GM12878 (cell line): ENCODE measurements around the gene FMO3. TPM values are rescaled to one million over a fixed set of nuclear protein-coding genes. Genes with fewer than 3 reads are reported as not detected.

Source experiments
- ATAC-seq: fragments of 200-7000 bp; cut with Tn5 transposase; 3 replicates; pipeline ENCODE4 v1.9.1; 2020; ENCODE audit warnings: mild to moderate bottlenecking, moderate library complexity
- BruUV-seq: library from RNA; stranded (reverse); fragments of 400-500 nt; replicated peaks from 2 replicates; lab custom pipeline; 2021; lab: Mats Ljungman, UMichigan
- CTCF ChIA-PET: fragments of 300-600 bp; sonication (Branson Sonifier 250); formaldehyde crosslinking; extraction: SDS; loops from one replicate; lab custom pipeline; 2021; ENCODE audit warnings: inconsistent platforms; lab: Yijun Ruan, JAX
- POLR2A ChIA-PET: fragments of 350-600 bp; formaldehyde crosslinking; extraction: SDS; loops from one replicate; lab custom pipeline; 2021; ENCODE audit warnings: inconsistent platforms; lab: Charles Lee
- RAD21 ChIA-PET: fragments of 300-600 bp; sonication (Branson Sonifier 250); formaldehyde crosslinking; loops from one replicate; lab custom pipeline; 2023; ENCODE audit warnings: antibody characterized with exemption; ENCODE audit not compliant: unreplicated experiment; lab: Charles Lee
- SMC1A ChIA-PET: fragments of 300-600 bp; sonication (Branson Sonifier 250); formaldehyde crosslinking; loops from one replicate; lab custom pipeline; 2023; ENCODE audit not compliant: unreplicated experiment, uncharacterized antibody; lab: Charles Lee
- DNase-seq: peaks from one replicate; pipeline ENCODE4 v3.0.0-alpha.2; 2011; ENCODE audit warnings: low read depth, low spot score
- FAIRE-seq: peaks from 3 replicates; lab custom pipeline; 2011; peaks lifted over from hg19 to GRCh38; lab: Jason Lieb, UNC
- H2AFZ ChIP-seq: 2 replicates; pipeline ENCODE4 v1.6.0; 2011; ENCODE audit warnings: low read depth, low read length, control low read depth; ENCODE audit not compliant: control insufficient read depth
- H3K27ac ChIP-seq: 2 replicates; pipeline ENCODE4 v1.5.1; 2011; ENCODE audit warnings: control low read depth; ENCODE audit not compliant: control insufficient read depth, insufficient read depth
- H3K27me3 ChIP-seq, 2 experiments: replicated peaks in 1 of 2; 2 replicates each; pipeline versions ENCODE4 v1.6.0 to v1.6.1; 2011; ENCODE audit warnings: low read length in 1 of 2; ENCODE audit not compliant: control insufficient read depth in 2 of 2, insufficient read depth in 2 of 2
- H3K36me3 ChIP-seq, 2 experiments: 2 replicates each; pipeline ENCODE4 v1.5.1; 2011; ENCODE audit warnings: low read length in 1 of 2; ENCODE audit not compliant: control insufficient read depth in 2 of 2, insufficient read depth in 2 of 2
- H3K4me1 ChIP-seq: 2 replicates; pipeline ENCODE4 v1.6.1; 2011; ENCODE audit warnings: mild to moderate bottlenecking, low read length, moderate library complexity, mixed read lengths; ENCODE audit not compliant: control insufficient read depth, insufficient read depth
- H3K4me2 ChIP-seq: 2 replicates; pipeline ENCODE4 v1.6.0; 2011; ENCODE audit warnings: control low read depth; ENCODE audit not compliant: control insufficient read depth, insufficient read depth
- H3K4me3 ChIP-seq: fragments of 200-600 bp; sonication (generic); 2 replicates; pipeline ENCODE4 v1.5.1; 2016
- H3K79me2 ChIP-seq: 2 replicates; pipeline ENCODE4 v1.6.0; 2011; ENCODE audit warnings: low read length; ENCODE audit not compliant: control insufficient read depth, insufficient read depth
- H3K9ac ChIP-seq: 2 replicates; pipeline ENCODE4 v1.8.0; 2011; ENCODE audit warnings: low read length, control low read depth, mixed read lengths; ENCODE audit not compliant: control insufficient read depth, insufficient read depth
- H3K9me3 ChIP-seq: replicated peaks from 3 replicates; pipeline ENCODE4 v1.5.1; 2011; ENCODE audit warnings: mild to moderate bottlenecking, low read length; ENCODE audit not compliant: control insufficient read depth, insufficient read depth
- H4K20me1 ChIP-seq: 2 replicates; pipeline ENCODE4 v1.6.0; 2011; ENCODE audit not compliant: control insufficient read depth, insufficient read depth
- BMI1 ChIP-seq: fragments of 450-650 bp; IDR thresholded peaks from 2 replicates; pipeline ENCODE4 v1.6.1; 2016; ENCODE audit warnings: mild to moderate bottlenecking, moderate library complexity, borderline replicate concordance
- CHD2 ChIP-seq: IDR thresholded peaks from 2 replicates; pipeline ENCODE4 v1.6.1; 2011; ENCODE audit warnings: low read depth, low read length, improper control_type of control experiment, borderline replicate concordance
- CREB1 ChIP-seq: IDR thresholded peaks from 2 replicates; pipeline ENCODE4 v1.6.1; 2012; ENCODE audit warnings: low read depth, mild to moderate bottlenecking, inconsistent platforms
- E2F4 ChIP-seq: IDR thresholded peaks from 2 replicates; pipeline ENCODE4 v1.6.1; 2012; ENCODE audit warnings: low read depth, low read length, improper control_type of control experiment
- IKZF2 ChIP-seq, 2 experiments: fragments of 450-650 bp; IDR thresholded peaks; 2 replicates each; pipeline ENCODE4 v1.6.1; 2017; ENCODE audit warnings: mild to moderate bottlenecking in 2 of 2, moderate library complexity in 2 of 2
- IRF5 ChIP-seq: fragments of 450-650 bp; IDR thresholded peaks from 2 replicates; pipeline ENCODE4 v1.6.1; 2017; ENCODE audit warnings: borderline replicate concordance
- LARP7 ChIP-seq: fragments of 450-650 bp; IDR thresholded peaks from 2 replicates; pipeline ENCODE4 v1.6.1; 2017; ENCODE audit warnings: mild to moderate bottlenecking
- MEF2B ChIP-seq: fragments of 450-650 bp; IDR thresholded peaks from 2 replicates; pipeline ENCODE4 v1.6.1; 2018; ENCODE audit warnings: mild to moderate bottlenecking, moderate library complexity; ENCODE audit not compliant: partially characterized antibody, poor library complexity, severe bottlenecking
- NR2C2 ChIP-seq: IDR thresholded peaks from 2 replicates; pipeline ENCODE4 v1.6.1; 2011; ENCODE audit warnings: borderline replicate concordance, low read depth; ENCODE audit not compliant: control insufficient read depth, insufficient read length
- PKNOX1 ChIP-seq: fragments of 450-650 bp; IDR thresholded peaks from 2 replicates; pipeline ENCODE4 v1.6.1; 2016; ENCODE audit warnings: mild to moderate bottlenecking
- POU2F2 ChIP-seq: IDR thresholded peaks from 3 replicates; pipeline ENCODE4 v1.6.1; 2011; ENCODE audit warnings: low read depth, mild to moderate bottlenecking, low read length, borderline replicate concordance
- SMC3 ChIP-seq: IDR thresholded peaks from 2 replicates; pipeline ENCODE4 v1.6.1; 2011; ENCODE audit warnings: low read length, improper control_type of control experiment, borderline replicate concordance
- SREBF1 ChIP-seq: IDR thresholded peaks from 2 replicates; pipeline ENCODE4 v1.6.1; 2012; ENCODE audit warnings: mild to moderate bottlenecking, low read length
- TAF1 ChIP-seq: IDR thresholded peaks from 2 replicates; pipeline ENCODE4 v1.6.1; 2011; ENCODE audit warnings: mild to moderate bottlenecking, low read depth, low read length, borderline replicate concordance
- TBL1XR1 ChIP-seq: IDR thresholded peaks from 2 replicates; pipeline ENCODE4 v1.6.1; 2012; ENCODE audit warnings: low read depth, low read length, improper control_type of control experiment
- TCF7 ChIP-seq: IDR thresholded peaks from 2 replicates; pipeline ENCODE4 v1.6.1; 2014; ENCODE audit warnings: antibody characterized with exemption, borderline replicate concordance
- ZBTB33 ChIP-seq: fragments of 450-650 bp; IDR thresholded peaks from 2 replicates; pipeline ENCODE4 v1.6.1; 2017; ENCODE audit warnings: mild to moderate bottlenecking
- WGBS: methylation state at CpG from one replicate; pipeline ENCODE4 v1.1.6; 2016; ENCODE audit warnings: low lambda C conversion rate; ENCODE audit not compliant: insufficient replicate concordance, insufficient coverage; ENCODE audit errors: missing lambda C conversion rate; 5-methylcytosine and 5-hydroxymethylcytosine counted together
- in situ Hi-C: fragments of 300-500 bp; cut with MboI; formaldehyde crosslinking; loops from 9 replicates; pipeline ENCODE4 v1.14.3; 2018; ENCODE audit warnings: mixed read lengths
- intact Hi-C: fragments of 100-400 bp; cut with micrococcal nuclease; formaldehyde crosslinking; loops from one replicate; pipeline ENCODE4 v1.14.2; 2022; ENCODE audit not compliant: unreplicated experiment
- polyA plus RNA-seq, 11 experiments: library from polyadenylated mRNA; depleted of rRNA in 4 of 11; unstranded in 6 of 11; stranded (reverse) in 5 of 11; fragments of >200 nt; fragmentation: Nextera tagmentation in 4 of 11; fragmentation: Illumina TruSeq in 1 of 11; extraction: Ambion mirVana in 4 of 11; extraction: Trizol in 1 of 11; gene quantifications; 1 replicate in 1 of 11; 2 replicates in 10 of 11; pipeline versions ENCODE4 v1.2.1 to v1.2.3, GENCODE V29; 2011 to 2016; ENCODE audit warnings: inconsistent platforms in 2 of 11, missing spikeins in 2 of 11, low read depth in 1 of 11
- total RNA-seq, 4 experiments: library from RNA; depleted of rRNA in 3 of 4; stranded (reverse); fragments of >200 nt in 3 of 4; fragmentation: Illumina TruSeq in 1 of 4; extraction: Trizol in 1 of 4; gene quantifications; 2 replicates each; pipeline versions ENCODE4 v1.2.1 to v1.2.3, GENCODE V29; 2013 to 2021

The FMO3 gene
- total and polyA plus RNA-seq, 10 of the 15 experiments (the other 5 are each of a cell fraction or from before 2014, with no cell fraction given): 0.08 to 0.10 TPM; not detected in 8

GRCh38 chr1:171160639-171161354, 70.1 kb downstream of the FMO3 start:
- no peaks in the 10 kb centered on the region for H4K20me1 ChIP-seq
- H2AFZ ChIP-seq: no peak overlapping the region
- no peaks in the 10 kb centered on the region for H3K79me2 ChIP-seq
- H3K4me2 ChIP-seq: no peak overlapping the region
- no peak overlapping the region for H3K9ac ChIP-seq
- POLR2A ChIA-PET: no interaction called here
- CTCF ChIA-PET: no interaction called here
- no peak overlapping the region for H3K4me3 ChIP-seq
- in situ Hi-C loops: no loop called here
- no peaks in the 10 kb centered on the region for H3K4me1 ChIP-seq
- FAIRE-seq (no peak), DNase-seq (no peak), ATAC-seq (no peak)
- RAD21 ChIA-PET: no interaction called here
- H3K27me3 ChIP-seq: no peaks in the 10 kb centered on the region
- BruUV-seq: no TSS peak
- H3K27ac ChIP-seq: no peak overlapping the region
- SMC1A ChIA-PET: interaction anchor here (0.5 kb wide), 1 partner anchor 10 kb away, joined by 3 read pairs; no protein-coding TSS in a partner anchor
- WGBS: 15% methylated on average over 4 of the region's 4 CpGs
- TF ChIP-seq TCF7: no peak
- TF ChIP-seq E2F4: no peak
- no peak for TF ChIP-seq IKZF2 (IDR thresholded peaks at IDR 0.05)
- no peak for TF ChIP-seq TAF1
- TF ChIP-seq POU2F2: no peak
- no peak for TF ChIP-seq IRF5
- TF ChIP-seq CREB1: no peak
- TF ChIP-seq MEF2B: no peak
- TF ChIP-seq SREBF1: no peak
- no peak for TF ChIP-seq TBL1XR1
- no peak for TF ChIP-seq ZBTB33
- no peak for TF ChIP-seq SMC3
- TF ChIP-seq BMI1: no peak
- TF ChIP-seq PKNOX1: no peak
- no peak for TF ChIP-seq CHD2
- TF ChIP-seq NR2C2: no peak
- no peak for TF ChIP-seq LARP7
- TF ChIP-seq, all 136 proteins: peak for 0
- no peaks in the 10 kb centered on the region for H3K9me3 ChIP-seq
- no peaks in the 10 kb centered on the region for H3K36me3 ChIP-seq
- intact Hi-C loops: no loop called here
